Testis (tissue), 2 donors: ENCODE measurements around the gene SLC9C2.

Experiments
- CTCF ChIP-seq, 3 experiments: fragments of 450-650 bp in 2 of 3; fragments of 200-600 bp in 1 of 3; sonication (generic) in 1 of 3; IDR thresholded peaks; one replicate each; pipeline ENCODE4 v1.5.1; 2016 to 2019; ENCODE audit warnings: antibody characterized with exemption in 3 of 3, mild to moderate bottlenecking in 2 of 3, moderate library complexity in 1 of 3
- POLR2A ChIP-seq: fragments of 450-650 bp; IDR thresholded peaks from one replicate; pipeline ENCODE4 v1.6.1; 2017; ENCODE audit warnings: antibody characterized with exemption, mild to moderate bottlenecking, moderate library complexity

GRCh38 chr1:173453982-173454381, 148.9 kb downstream of the SLC9C2 start:
- no peak for TF ChIP-seq CTCF (IDR thresholded peaks at IDR 0.05)
- no peak for TF ChIP-seq POLR2A
